Motor neuron (in vitro differentiated cells): ENCODE data around the gene HDAC9. TPM values are rescaled to one million over a fixed set of nuclear protein-coding genes. Genes with fewer than 3 reads are reported as not detected.

Experiments
- ATAC-seq, 8 experiments: fragments of 200-7000 bp; cut with Tn5 transposase; replicated peaks in 6 of 8; 2 replicates each; pipeline ENCODE4 v1.8.0; 2021; ENCODE audit warnings: mild to moderate bottlenecking in 8 of 8, moderate library complexity in 8 of 8
- H3K27ac ChIP-seq, 2 donors: fragments of 250-450 bp; sonication (Bioruptor Pico); 2 replicates each; pipeline ENCODE4 v1.9.0; 2021; ENCODE audit warnings: antibody characterized with exemption in 2 of 2, mild to moderate bottlenecking in 2 of 2, moderate library complexity in 1 of 2
- H3K4me1 ChIP-seq, 2 donors: fragments of 250-450 bp; sonication (Bioruptor Pico); replicated peaks in 1 of 2; 2 replicates each; pipeline ENCODE4 v1.6.1; 2021; ENCODE audit warnings: antibody characterized with exemption in 2 of 2, mild to moderate bottlenecking in 2 of 2, moderate library complexity in 1 of 2
- H3K4me3 ChIP-seq, 5 donors: fragments of 250-450 bp; sonication (Bioruptor Pico); 2 replicates each; pipeline ENCODE4 v1.9.0; 2021; ENCODE audit warnings: antibody characterized with exemption in 5 of 5, mild to moderate bottlenecking in 5 of 5, moderate library complexity in 4 of 5
- WGBS, 10 experiments: fragments of 450-650 bp; shearing (Covaris generic); methylation state at CpG; one replicate each; pipeline ENCODE4 v1.0.0; 2022; 5-methylcytosine and 5-hydroxymethylcytosine counted together
- in situ Hi-C, 9 experiments: fragments of 400-800 bp; cut with MboI; loops; one replicate each; pipeline ENCODE4 v1.15.0; 2021; ENCODE audit warnings: low sequenced_read_pairs in 9 of 9, low pct_unique_long_range_greater_than_20kb in 2 of 9; ENCODE audit not compliant: unreplicated experiment in 9 of 9
- total RNA-seq, 8 experiments: library from RNA; unstranded; fragments of 300-600 nt; gene quantifications; 2 replicates each; pipeline versions ENCODE4 v1.2.3 to v1.2.4, GENCODE V29; 2022

HDAC9 gene
- total RNA-seq, 8 experiments from 2014 or later = 5.8 to 44.2 (median 22.7) TPM

- no peaks in the 10 kb centered on the region for H3K4me1 ChIP-seq
- no peak overlapping the region for H3K4me3 ChIP-seq
- WGBS, 10 experiments = 16 to 100% (median 67%) methylated on average over 1 to 3 of the region's 3 CpGs; no CpG with 5 or more reads in 1 of the 10 experiments
- in situ Hi-C loops = no loop called here
- H3K27ac ChIP-seq = no peak overlapping the region
- no peak for ATAC-seq
Measured at GRCh38 chr7:18644981-18645380, 149.4 kb downstream of the HDAC9 start.

- ATAC-seq = no peak
- 20 to 100% (median 81%) methylated on average over 1 to 5 of the region's 5 CpGs for WGBS, 10 experiments
- in situ Hi-C loops = no loop called here
- Histone ChIP-seq H3K4me1 (no peaks in the 10 kb centered on the region), H3K27ac (no peak overlapping the region), H3K4me3 (no peak overlapping the region)
Measured at GRCh38 chr7:18647582-18647981, 152.0 kb downstream of the HDAC9 start.

- no peak for ATAC-seq
- Histone ChIP-seq H3K27ac (no peak overlapping the region), H3K4me3 (no peak overlapping the region), H3K4me1 (no peaks in the 10 kb centered on the region)
- in situ Hi-C loops = no loop called here
- WGBS, 10 experiments = 65 to 100% (median 96%) methylated on average over 3 to 9 of the region's 9 CpGs
Measured at GRCh38 chr7:18648849-18649758, 153.6 kb downstream of the HDAC9 start.

- in situ Hi-C loops = loop anchor here in 2 of 9 experiments (25.0 kb wide), 1 partner anchor 291 kb away; no protein-coding TSS in a partner anchor
- no peak overlapping the region for H3K4me3 ChIP-seq
Measured at GRCh38 chr7:18653381-18654155, 158.0 kb downstream of the HDAC9 start.

GRCh38 chr7:18654709-18655108 lies 159.2 kb downstream of the HDAC9 start:
- no peaks in the 10 kb centered on the region for H3K4me1 ChIP-seq
- no peak overlapping the region for H3K27ac ChIP-seq
- H3K4me3 ChIP-seq = no peak overlapping the region
- no peak for ATAC-seq
- WGBS, 10 experiments = 57 to 100% (median 88%) methylated on average over 2 to 9 of the region's 9 CpGs; no CpG with 5 or more reads in 2 of the 10 experiments
- in situ Hi-C loops = loop anchor here in 2 of 9 experiments (25.0 kb wide), 1 partner anchor 292 kb away; no protein-coding TSS in a partner anchor

More at GRCh38 chr7:18653381-18654155, 158.0 kb downstream of the HDAC9 start:
- Histone ChIP-seq H3K4me1 (no peaks in the 10 kb centered on the region), H3K27ac (no peak overlapping the region)
- no peak for ATAC-seq
- WGBS, 10 experiments = 78 to 100% (median 90%) methylated on average over 1 to 2 of the region's 2 CpGs; no CpG with 5 or more reads in 1 of the 10 experiments

- Histone ChIP-seq H3K4me3 (no peak overlapping the region), H3K4me1 (no peaks in the 10 kb centered on the region), H3K27ac (no peak overlapping the region)
- ATAC-seq = peak in 1 of 8 experiments; percentile 45
- in situ Hi-C loops = loop anchor here in 2 of 9 experiments (25.0 kb wide), 1 partner anchor 293 kb away; no protein-coding TSS in a partner anchor
- 36 to 92% (median 68%) methylated on average over 2 to 3 of the region's 3 CpGs for WGBS, 10 experiments
Measured at GRCh38 chr7:18655506-18655905, 160.0 kb downstream of the HDAC9 start.

- 90 to 100% (median 100%) methylated on average over 1 of the region's 1 CpG; no CpG with 5 or more reads in 3 of the 10 experiments for WGBS, 10 experiments
- ATAC-seq = peak in 1 of 8 experiments; percentile 15
- H3K27ac ChIP-seq = no peak overlapping the region
- no peaks in the 10 kb centered on the region for H3K4me1 ChIP-seq
- no peak overlapping the region for H3K4me3 ChIP-seq
- in situ Hi-C loops = loop anchor here in 2 of 9 experiments (25.0 kb wide), 1 partner anchor 294 kb away; no protein-coding TSS in a partner anchor
Measured at GRCh38 chr7:18655912-18656311, 160.4 kb downstream of the HDAC9 start.

GRCh38 chr7:18656362-18656761 lies 160.8 kb downstream of the HDAC9 start:
- in situ Hi-C loops = loop anchor here in 2 of 9 experiments (25.0 kb wide), 1 partner anchor 294 kb away; no protein-coding TSS in a partner anchor
- no peaks in the 10 kb centered on the region for H3K4me1 ChIP-seq
- H3K4me3 ChIP-seq = no peak overlapping the region
- H3K27ac ChIP-seq = no peak overlapping the region
- no peak for ATAC-seq

- no peaks in the 10 kb centered on the region for H3K4me1 ChIP-seq
- no peak overlapping the region for H3K4me3 ChIP-seq
- WGBS, 10 experiments = 40 to 100% (median 93%) methylated on average over 1 to 4 of the region's 5 CpGs
- no peak for ATAC-seq
- in situ Hi-C loops = loop anchor here in 2 of 9 experiments (25.0 kb wide), 1 partner anchor 297 kb away; no protein-coding TSS in a partner anchor
- H3K27ac ChIP-seq = no peak overlapping the region
Measured at GRCh38 chr7:18659746-18660145, 164.2 kb downstream of the HDAC9 start.

- Histone ChIP-seq H3K27ac (no peak overlapping the region), H3K4me3 (no peak overlapping the region), H3K4me1 (no peaks in the 10 kb centered on the region)
- in situ Hi-C loops = loop anchor here in 2 of 9 experiments (25.0 kb wide), 1 partner anchor 301 kb away; no protein-coding TSS in a partner anchor
- 77 to 100% (median 96%) methylated on average over 1 to 7 of the region's 7 CpGs; no CpG with 5 or more reads in 3 of the 10 experiments for WGBS, 10 experiments
- no peak for ATAC-seq
Measured at GRCh38 chr7:18663321-18663720, 167.8 kb downstream of the HDAC9 start.

- in situ Hi-C loops = loop anchor here in 2 of 9 experiments (25.0 kb wide), 1 partner anchor 304 kb away; no protein-coding TSS in a partner anchor
- Histone ChIP-seq H3K4me3 (no peak overlapping the region), H3K4me1 (no peaks in the 10 kb centered on the region), H3K27ac (no peak overlapping the region)
- peak; percentile 61 to 100 (median 85) for ATAC-seq
- WGBS, 10 experiments = 0 to 80% (median 6%) methylated on average over 1 to 4 of the region's 4 CpGs; no CpG with 5 or more reads in 1 of the 10 experiments
Measured at GRCh38 chr7:18666107-18666728, 170.7 kb downstream of the HDAC9 start.

- ATAC-seq = peak in 2 of 8 experiments; percentile 42 to 48
Measured at GRCh38 chr7:18667466-18667865, 171.9 kb downstream of the HDAC9 start.

More at GRCh38 chr7:18667466-18667865, 171.9 kb downstream of the HDAC9 start:
- in situ Hi-C loops = loop anchor here in 2 of 9 experiments (25.0 kb wide), 1 partner anchor 305 kb away; no protein-coding TSS in a partner anchor
- 0 to 100% (median 94%) methylated on average over 1 of the region's 1 CpG; no CpG with 5 or more reads in 2 of the 10 experiments for WGBS, 10 experiments
- H3K4me1 ChIP-seq = no peaks in the 10 kb centered on the region
- no peak overlapping the region for H3K4me3 ChIP-seq
- H3K27ac ChIP-seq = no peak overlapping the region
